ENCODE data around the gene OR10A2. TPM values are rescaled to one million over a fixed set of nuclear protein-coding genes. Genes with fewer than 3 reads are reported as not detected.

OR10A2 gene
- total RNA-seq, 1 experiment from 2014 or later: not detected

- Histone ChIP-seq H3K79me1 (ENCODE audit: insufficient read depth, low read depth, low read length, poor library complexity, severe bottlenecking) (no peaks in the 10 kb centered on the region), H3T11ph (ENCODE audit: low read length) (no peak within 1 kb of the TSS), H2AFZ (ENCODE audit: low read length) (no peak within 1 kb of the TSS), H4K8ac (replicated peaks; ENCODE audit: insufficient read length, low read depth, low read length) (no peak within 1 kb of the TSS), H4K20me1 (ENCODE audit: control insufficient read depth, insufficient read depth, insufficient read length) (no peaks in the 10 kb centered on the region), H3K4ac (ENCODE audit: low read depth, low read length) (no peak within 1 kb of the TSS), H2BK20ac (ENCODE audit: low read depth, low read length, poor library complexity, severe bottlenecking) (no peak within 1 kb of the TSS), H2BK120ac (ENCODE audit: low read depth, low read length, poor library complexity, severe bottlenecking) (no peak within 1 kb of the TSS), H3K27ac (ENCODE audit: insufficient read length, low read depth, low read length) (no peak within 1 kb of the TSS), H4K91ac (ENCODE audit: insufficient read length, low read depth, low read length) (no peak within 1 kb of the TSS), H2AK5ac (ENCODE audit: insufficient read length, low read length) (no peak within 1 kb of the TSS), H3K56ac (ENCODE audit: insufficient read length, low read depth, low read length) (no peak within 1 kb of the TSS), H3K14ac (ENCODE audit: insufficient read depth, low read length) (no peak within 1 kb of the TSS), H3K79me2 (ENCODE audit: insufficient read depth, low read length) (no peaks in the 10 kb centered on the region), H3K9ac (ENCODE audit: extremely low read depth, insufficient read length, low read length) (no peak within 1 kb of the TSS), H3K4me2 (ENCODE audit: insufficient read depth, insufficient read length, low read length) (no peak within 1 kb of the TSS), H3K23ac (ENCODE audit: insufficient read length, low read depth, low read length) (no peak within 1 kb of the TSS), H3K18ac (ENCODE audit: insufficient read length, low read depth, low read length) (no peak within 1 kb of the TSS), H3K23me2 (ENCODE audit: insufficient read length, low read depth, low read length, poor library complexity, severe bottlenecking) (no peaks in the 10 kb centered on the region), H3K4me1 (ENCODE audit: insufficient read depth, low read length) (no peaks in the 10 kb centered on the region), H2BK15ac (ENCODE audit: low read depth, low read length) (no peak within 1 kb of the TSS), H2BK12ac (ENCODE audit: insufficient read length, low read depth, low read length) (no peak within 1 kb of the TSS), H3K9me3 (ENCODE audit: control insufficient read depth, low read depth, low read length) (no peaks in the 10 kb centered on the region), H3K27me3 (ENCODE audit: insufficient read depth, low read length) (no peaks in the 10 kb centered on the region), H2BK5ac (ENCODE audit: insufficient read length, low read length) (no peak within 1 kb of the TSS), H4K5ac (ENCODE audit: insufficient read length, low read depth, low read length) (no peak within 1 kb of the TSS)
- Mint-ChIP-seq H3K27me3 (ENCODE audit: low read depth) (no peaks in the 10 kb centered on the region), H3K27ac (no peak within 1 kb of the TSS), H3K9me3 (peaks cover 2 to 7% of the 10 kb centered on the region in 2 experiments; a peak in 3 of 5 replicates), H3K36me3 (ENCODE audit: insufficient read depth in 1 of 3, low read depth in 3 of 3) (no peaks in the 10 kb centered on the region), H3K4me1 (no peaks in the 10 kb centered on the region), H3K4me3 (no peak within 1 kb of the TSS)
- no peak for TF ChIP-seq CTCF (conservative IDR thresholded peaks at IDR 0.05)
- no peak for DNase-seq
- WGBS (ENCODE audit: extremely low coverage, insufficient read length, low lambda C conversion rate): no CpG with 5 or more reads among the region's 1 CpG
Measured at GRCh38 chr11:6876325-6876724, 13.5 kb downstream of the OR10A2 start, which contains the start of gene OR10A4. Gene OR10A4 (plus strand): TSS chr11:6876625. CDS start chr11:6876648, 23 bp downstream.
